ENCODE results near the gene LRRC55. TPM values are rescaled to one million over a fixed set of nuclear protein-coding genes. Genes with fewer than 3 reads are reported as not detected.

LRRC55 gene
- total and polyA plus RNA-seq, 9 of the 15 experiments (the other 6 are each of a cell fraction or from before 2014, with no cell fraction given) = not detected

GRCh38 chr11:57153448-57153847 lies 28.3 kb upstream of the LRRC55 start (continued):
- no peak for TF ChIP-seq ZHX1 (conservative IDR thresholded peaks at IDR 0.05; ENCODE audit: low read length)
- no peak for TF ChIP-seq ZNF217 (CRISPR knock-in tag; IDR thresholded peaks at IDR 0.05)
- TF ChIP-seq E2F5 (CRISPR knock-in tag; IDR thresholded peaks at IDR 0.05) = no peak
- no peak for TF ChIP-seq KDM2B (CRISPR knock-in tag; IDR thresholded peaks at IDR 0.05)
- TF ChIP-seq SAP30 (IDR thresholded peaks at IDR 0.05; ENCODE audit: borderline replicate concordance, insufficient read depth, low read depth, low read length, poor library complexity, severe bottlenecking) = no peak
- TF ChIP-seq NR2C2 (CRISPR knock-in tag; IDR thresholded peaks at IDR 0.05) = no peak
- TF ChIP-seq NR2C2 (tag; IDR thresholded peaks at IDR 0.05) = no peak
- TF ChIP-seq USF1 (CRISPR knock-in tag; IDR thresholded peaks at IDR 0.05) = no peak
- TF ChIP-seq ATF1 (CRISPR knock-in tag; IDR thresholded peaks at IDR 0.05) = no peak
- TF ChIP-seq ATF1 (tag; IDR thresholded peaks at IDR 0.05) = no peak
- TF ChIP-seq RBM15 (IDR thresholded peaks at IDR 0.05; ENCODE audit: insufficient read depth, low read length) = no peak
- no peak for TF ChIP-seq RBM34 (IDR thresholded peaks at IDR 0.05; ENCODE audit: borderline replicate concordance, insufficient read depth, low read length)
- no peak for TF ChIP-seq ATF4 (CRISPR knock-in tag; IDR thresholded peaks at IDR 0.05)
- peak; percentile 86 for TF ChIP-seq DACH1 (IDR thresholded peaks at IDR 0.05; ENCODE audit: partially characterized antibody)
- no peak for TF ChIP-seq ZNF324 (CRISPR knock-in tag; IDR thresholded peaks at IDR 0.05)
- TF ChIP-seq GTF2E2 (tag; IDR thresholded peaks at IDR 0.05) = no peak
- TF ChIP-seq RNF2 (IDR thresholded peaks at IDR 0.05) = no peak
- peak in 1 of 2 experiments; percentile 17; a peak in 1 of 4 replicates for TF ChIP-seq HDAC1 (IDR thresholded peaks at IDR 0.05)
- no peak for TF ChIP-seq NR2F6 (CRISPR knock-in tag; IDR thresholded peaks at IDR 0.05)
- no peak for TF ChIP-seq RNF219 (CRISPR knock-in tag; IDR thresholded peaks at IDR 0.05)
- no peak for TF ChIP-seq CC2D1A (IDR thresholded peaks at IDR 0.05)
